ENCODE data around the gene SPIRE1.

DNA sequence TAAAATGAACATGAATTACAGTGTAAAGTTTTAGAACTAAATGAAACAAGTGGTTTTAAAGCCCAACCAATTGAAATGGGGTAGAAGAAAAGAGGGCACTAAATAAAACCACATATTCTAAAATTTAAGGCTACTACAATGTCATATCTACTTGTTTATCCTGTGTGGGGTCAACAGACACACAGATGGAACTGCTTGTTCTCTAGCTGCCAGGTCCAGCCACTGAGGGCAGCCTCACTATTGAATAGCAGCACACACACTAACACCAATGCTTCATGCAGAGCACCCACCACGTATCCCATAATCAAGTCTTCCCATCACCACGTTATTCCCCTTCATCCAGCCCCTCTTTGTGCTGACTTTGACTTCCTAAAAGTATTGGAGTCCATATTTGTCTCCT lies 88.1 kb downstream of the SPIRE1 start:
- TF ChIP-seq, protein P1, sequence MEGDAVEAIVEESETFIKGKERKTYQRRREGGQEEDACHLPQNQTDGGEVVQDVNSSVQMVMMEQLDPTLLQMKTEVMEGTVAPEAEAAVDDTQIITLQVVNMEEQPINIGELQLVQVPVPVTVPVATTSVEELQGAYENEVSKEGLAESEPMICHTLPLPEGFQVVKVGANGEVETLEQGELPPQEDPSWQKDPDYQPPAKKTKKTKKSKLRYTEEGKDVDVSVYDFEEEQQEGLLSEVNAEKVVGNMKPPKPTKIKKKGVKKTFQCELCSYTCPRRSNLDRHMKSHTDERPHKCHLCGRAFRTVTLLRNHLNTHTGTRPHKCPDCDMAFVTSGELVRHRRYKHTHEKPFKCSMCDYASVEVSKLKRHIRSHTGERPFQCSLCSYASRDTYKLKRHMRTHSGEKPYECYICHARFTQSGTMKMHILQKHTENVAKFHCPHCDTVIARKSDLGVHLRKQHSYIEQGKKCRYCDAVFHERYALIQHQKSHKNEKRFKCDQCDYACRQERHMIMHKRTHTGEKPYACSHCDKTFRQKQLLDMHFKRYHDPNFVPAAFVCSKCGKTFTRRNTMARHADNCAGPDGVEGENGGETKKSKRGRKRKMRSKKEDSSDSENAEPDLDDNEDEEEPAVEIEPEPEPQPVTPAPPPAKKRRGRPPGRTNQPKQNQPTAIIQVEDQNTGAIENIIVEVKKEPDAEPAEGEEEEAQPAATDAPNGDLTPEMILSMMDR (IDR thresholded peaks at IDR 0.05; ENCODE audit: borderline replicate concordance, extremely low read depth, low read length, poor library complexity, severe bottlenecking), result no peak
- no peak for TF ChIP-seq EZH2 (IDR thresholded peaks at IDR 0.05; ENCODE audit: borderline replicate concordance, low read depth, low read length, severe bottlenecking)
